Glomerular visceral epithelial cell (primary cell): Measurements from ENCODE around the gene HCRTR1.

ENCODE experiments used
- DNase-seq: peaks from one replicate; pipeline ENCODE4 v3.0.0-alpha.2; 2016; ENCODE audit errors: extremely low spot score

HCRTR1 gene

GRCh38 chr1:31667065-31667785 lies 49.7 kb downstream of the HCRTR1 start:
- DNase-seq, result no peak

GRCh38 chr1:31668303-31668883 lies 50.9 kb downstream of the HCRTR1 start:
- no peak for DNase-seq

GRCh38 chr1:31669433-31669785 lies 51.9 kb downstream of the HCRTR1 start:
- DNase-seq, result no peak

GRCh38 chr1:31669786-31670592 lies 52.5 kb downstream of the HCRTR1 start:
- peak; percentile 75 for DNase-seq

GRCh38 chr1:31670593-31670964 lies 53.1 kb downstream of the HCRTR1 start:
- no peak for DNase-seq

- DNase-seq, result no peak
Measured at GRCh38 chr1:31671147-31671546, 53.7 kb downstream of the HCRTR1 start.

GRCh38 chr1:31671561-31672201 lies 54.2 kb downstream of the HCRTR1 start:
- DNase-seq, result no peak

GRCh38 chr1:31672986-31673385 lies 55.5 kb downstream of the HCRTR1 start:
- no peak for DNase-seq

- DNase-seq, result no peak
Measured at GRCh38 chr1:31673433-31673832, 55.9 kb downstream of the HCRTR1 start.

- no peak for DNase-seq
Measured at GRCh38 chr1:31674626-31675025, 57.1 kb downstream of the HCRTR1 start.

GRCh38 chr1:31675161-31675560 lies 57.7 kb downstream of the HCRTR1 start:
- no peak for DNase-seq

- no peak for DNase-seq
Measured at GRCh38 chr1:31675756-31676155, 58.3 kb downstream of the HCRTR1 start.
